GM19455 (cell line): ENCODE results near the gene POLR1C.
"Not testable (repeated sequence)": the region's sequence is repeated elsewhere in the genome, so short reads cannot be mapped to it uniquely, and the experiment has no call there.

Source experiments
- ATAC-seq: cut with Tn5 transposase; IDR thresholded peaks from one replicate; pipeline ENCODE4 v1.9.1; 2021; ENCODE audit not compliant: unreplicated experiment

Gene POLR1C

DNA sequence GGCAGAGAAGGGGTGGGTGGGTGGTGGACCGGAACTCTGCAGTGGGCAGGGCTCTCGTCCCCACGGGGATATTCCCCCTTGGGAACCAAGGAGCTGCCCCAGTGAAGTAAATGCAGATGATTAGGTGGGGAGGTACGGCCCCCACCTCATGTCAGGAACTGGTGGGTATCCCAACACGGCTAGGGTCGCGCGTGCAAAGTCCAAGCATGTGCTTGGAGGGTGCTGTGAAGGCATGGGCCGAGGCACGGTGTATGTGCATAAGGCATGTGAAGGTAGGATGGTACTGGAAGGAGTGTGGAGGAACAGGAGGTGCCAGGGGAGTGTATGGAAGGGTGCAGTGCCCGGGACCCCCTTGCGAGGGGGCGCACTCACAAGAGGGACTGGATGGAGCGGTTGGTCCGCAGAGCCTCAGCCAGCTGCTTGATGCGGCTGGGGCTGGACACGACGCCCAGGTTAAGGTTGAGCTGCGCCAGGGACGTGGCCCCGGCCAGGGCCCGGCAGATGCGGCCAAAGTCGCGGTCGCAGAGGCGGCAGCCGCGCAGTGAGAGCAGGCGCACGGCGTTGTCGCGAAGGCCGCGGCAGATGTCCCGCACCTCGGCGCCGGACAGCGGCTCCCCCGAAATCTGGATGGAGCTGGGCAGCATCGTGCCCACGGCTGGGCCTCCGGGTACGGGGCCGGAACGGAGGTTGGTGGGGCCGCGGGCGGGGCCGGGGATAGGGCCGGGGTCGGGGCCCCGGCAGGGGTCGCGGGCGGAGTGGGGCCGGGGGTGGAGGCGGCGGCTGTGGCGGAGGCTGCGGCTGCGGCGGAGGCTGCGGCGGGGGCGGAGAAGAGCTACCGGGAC, 7.5 kb upstream of the POLR1C start:
- peak; percentile 11 for ATAC-seq

DNA sequence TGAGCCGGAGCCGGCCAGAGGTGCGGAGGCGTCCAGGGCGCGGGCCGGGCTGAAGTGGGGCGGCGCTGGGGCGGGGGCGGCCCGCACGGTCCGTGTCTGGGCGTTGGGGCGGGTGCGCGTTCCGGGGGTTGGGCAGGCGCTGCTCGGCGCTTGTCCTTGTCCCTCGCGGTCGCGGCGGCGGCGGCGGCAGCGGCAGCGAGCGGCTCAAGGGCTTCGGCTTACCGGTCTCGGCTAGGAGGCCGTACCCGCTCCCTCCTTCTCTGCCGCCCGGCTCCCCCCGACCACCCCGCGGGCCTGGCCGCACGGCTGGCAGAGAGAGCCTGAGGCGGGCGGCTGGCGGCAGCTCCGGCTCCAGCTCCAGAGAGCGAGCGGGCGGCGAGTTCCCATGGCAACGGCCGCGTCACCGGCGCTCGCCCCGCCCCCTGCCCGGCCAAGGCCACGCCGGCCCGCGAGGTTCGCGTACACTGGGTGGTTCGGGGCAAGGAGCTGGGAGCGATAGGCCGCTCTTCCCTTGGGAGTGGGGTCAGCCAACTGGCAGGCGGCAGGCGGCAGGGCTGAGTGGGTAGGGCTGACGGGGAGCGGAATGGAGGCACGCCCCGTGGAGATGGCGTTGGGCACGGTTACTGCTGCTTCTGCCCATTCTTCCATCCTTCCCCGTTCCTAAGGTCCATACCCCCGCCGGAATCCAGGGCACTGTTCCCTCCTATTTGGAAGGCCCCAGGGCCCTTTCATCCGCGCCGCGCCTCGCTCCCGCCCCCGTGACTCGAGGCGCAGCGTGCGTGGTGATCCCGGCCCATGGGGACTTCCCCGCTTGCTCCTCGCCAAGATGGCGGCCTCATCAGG, 6.7 kb upstream of the POLR1C start, which contains the start of gene LRRC73:
LRRC73 (minus strand) TSS at position 363 of the 843 bp plus-strand sequence. CDS start 561 bp downstream, outside the sequence.
- peak; percentile 54 for ATAC-seq

DNA sequence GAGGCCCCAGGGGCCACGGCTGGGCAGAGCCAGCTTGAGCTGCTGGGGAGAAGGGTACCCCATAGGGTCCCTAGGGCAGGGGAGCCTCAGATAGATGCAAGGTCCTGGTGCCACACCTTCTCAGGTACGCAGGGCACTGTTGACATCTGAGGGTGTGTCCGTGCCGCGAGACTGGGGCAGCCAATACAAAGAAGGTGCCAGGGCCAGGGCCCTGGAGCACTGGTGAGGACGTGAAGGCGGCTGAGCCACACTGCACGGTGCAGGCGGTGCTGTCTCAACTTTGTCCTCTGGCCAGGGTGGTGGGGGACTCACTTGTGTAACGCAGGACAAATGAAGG, 6.1 kb upstream of the POLR1C start:
- no peak for ATAC-seq

DNA sequence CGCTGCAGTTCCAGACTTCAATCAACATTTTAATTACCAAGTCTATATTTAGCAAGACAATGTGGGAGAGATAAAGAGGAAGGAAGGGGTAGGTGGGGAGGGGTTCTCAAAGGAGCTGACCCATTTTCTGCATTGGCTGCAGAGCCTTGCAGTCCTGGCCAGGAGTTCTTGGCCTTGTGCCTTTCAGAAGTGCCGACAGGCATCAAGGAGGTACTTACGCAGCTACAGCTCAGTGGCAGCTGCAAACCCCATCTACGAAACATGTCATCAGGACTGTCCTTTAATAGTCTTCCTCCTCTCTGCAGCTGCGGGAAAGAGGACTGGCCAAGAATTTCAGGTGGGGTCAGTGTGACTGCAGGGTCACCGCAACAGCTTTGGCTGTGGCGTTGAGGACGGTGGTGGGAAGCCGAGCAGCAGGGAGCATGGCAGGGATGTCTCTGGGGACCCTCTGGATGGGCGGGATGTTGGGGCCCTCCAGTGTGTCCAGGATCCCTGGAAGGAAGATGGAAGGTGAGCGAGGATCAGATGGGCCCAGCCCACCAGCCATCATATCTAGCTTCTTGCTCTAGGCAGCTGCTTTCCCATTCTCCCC, 5.0 kb upstream of the POLR1C start:
- no peak for ATAC-seq

DNA sequence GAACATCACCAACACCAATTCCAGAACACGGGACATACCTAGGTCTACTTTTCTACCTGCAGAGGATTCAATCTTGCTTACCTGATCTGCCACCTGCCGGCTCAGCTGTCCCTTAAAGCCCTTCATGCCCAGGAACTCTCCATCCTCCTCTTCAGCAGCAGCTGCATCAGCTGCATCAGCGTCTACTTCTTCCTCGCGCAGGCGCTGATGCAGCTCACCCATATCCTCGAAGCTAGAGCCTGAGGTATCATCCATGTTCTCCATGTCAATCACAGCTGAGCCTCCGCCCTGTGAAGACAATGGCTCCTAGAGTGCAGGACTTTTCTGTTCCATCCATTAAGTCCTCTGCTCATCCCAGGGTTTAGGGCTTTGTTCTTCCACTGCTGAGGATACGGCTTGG, 1.1 kb upstream of the POLR1C start:
- no peak for ATAC-seq

DNA sequence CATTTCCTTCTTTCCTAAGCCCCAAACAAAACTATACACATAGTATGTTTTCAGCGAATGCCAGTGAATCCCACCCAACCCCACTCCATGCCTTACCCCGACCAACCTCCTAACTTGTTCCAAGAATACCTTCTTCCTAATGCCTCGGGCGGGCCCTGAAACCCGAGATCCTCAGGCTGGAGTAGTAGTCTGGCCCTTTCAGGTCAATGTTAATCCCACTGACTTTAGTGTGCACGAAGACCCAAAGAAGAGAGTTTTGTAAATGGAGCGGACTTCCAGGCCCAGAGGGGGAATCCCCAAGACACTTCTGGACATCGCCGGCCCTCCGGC, 557 bp upstream of the POLR1C start:
- no peak for ATAC-seq

DNA sequence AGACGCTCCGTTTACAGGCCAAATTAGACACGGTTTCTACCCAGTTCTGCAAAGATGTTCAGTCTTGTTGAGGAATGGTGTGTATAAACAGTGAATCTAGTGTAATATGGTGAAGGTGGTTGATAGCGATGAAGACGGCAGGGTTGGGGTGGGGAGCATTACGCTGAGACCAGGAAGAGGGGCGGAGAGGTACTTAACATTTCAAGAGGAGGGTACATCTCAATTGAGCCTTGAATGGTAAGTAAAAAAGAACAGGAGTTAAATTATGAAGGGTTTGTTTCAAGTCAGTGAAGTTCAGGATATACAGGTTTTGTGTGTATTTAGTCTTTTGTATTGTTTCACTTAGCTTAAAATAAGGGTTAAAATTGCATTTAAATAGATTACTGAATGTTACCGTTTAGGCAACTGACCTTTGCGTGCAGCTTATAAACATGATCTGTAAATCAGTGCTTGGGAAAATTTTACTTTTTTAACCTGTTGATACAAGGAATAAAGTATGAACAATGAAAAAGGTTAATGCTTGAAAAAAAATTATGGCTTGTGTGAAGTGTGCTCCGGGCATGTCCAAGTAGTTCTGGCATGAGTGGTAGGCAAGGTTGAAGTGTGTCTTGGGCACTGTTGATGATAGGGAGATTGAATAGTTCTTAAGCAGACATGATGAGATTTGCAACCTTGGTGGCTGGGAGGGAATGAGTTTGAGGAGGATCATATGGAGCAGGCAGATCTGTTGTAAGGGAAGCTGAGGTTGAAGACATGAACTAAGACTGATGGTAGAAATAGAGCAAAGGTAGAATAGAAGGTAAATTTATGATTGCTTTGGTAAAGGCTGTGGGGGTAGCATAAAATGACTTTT, 842 bp downstream of the POLR1C start:
- no peak for ATAC-seq

DNA sequence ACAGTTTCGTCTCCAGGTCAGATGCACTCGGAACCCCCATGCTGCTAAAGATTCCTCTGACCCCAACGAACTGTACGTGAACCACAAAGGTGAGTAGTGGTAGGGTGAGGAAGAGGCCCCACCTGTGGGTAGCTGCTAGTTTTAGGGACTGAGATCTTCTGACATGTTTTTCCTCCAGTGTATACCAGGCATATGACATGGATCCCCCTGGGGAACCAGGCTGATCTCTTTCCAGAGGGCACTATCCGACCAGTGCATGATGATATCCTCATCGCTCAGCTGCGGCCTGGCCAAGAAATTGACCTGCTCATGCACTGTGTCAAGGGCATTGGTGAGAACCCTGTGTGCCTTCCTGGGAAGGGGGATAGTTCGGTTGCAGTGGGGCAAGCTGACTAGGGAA, 3.2 kb downstream of the POLR1C start:
- ATAC-seq = no peak

DNA sequence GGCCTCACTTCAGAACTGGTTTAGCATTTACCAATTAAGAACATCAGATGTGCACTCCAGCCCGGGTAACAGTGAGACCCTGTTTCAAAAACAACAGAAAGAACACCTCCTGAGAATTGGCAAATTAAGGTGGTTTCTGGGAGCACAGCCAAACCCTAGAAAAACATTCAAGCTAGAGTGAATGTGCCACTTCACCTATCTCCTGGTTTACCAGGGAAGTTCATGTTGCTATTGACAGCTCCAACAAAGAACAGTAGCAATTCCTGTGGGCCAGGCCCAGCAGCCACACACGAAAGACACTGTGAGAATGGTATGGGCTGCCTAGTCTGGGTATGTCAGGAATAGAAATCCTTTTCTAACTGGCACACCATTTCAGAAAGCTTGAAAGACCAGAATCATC, 4.9 kb downstream of the POLR1C start:
- no peak for ATAC-seq

DNA sequence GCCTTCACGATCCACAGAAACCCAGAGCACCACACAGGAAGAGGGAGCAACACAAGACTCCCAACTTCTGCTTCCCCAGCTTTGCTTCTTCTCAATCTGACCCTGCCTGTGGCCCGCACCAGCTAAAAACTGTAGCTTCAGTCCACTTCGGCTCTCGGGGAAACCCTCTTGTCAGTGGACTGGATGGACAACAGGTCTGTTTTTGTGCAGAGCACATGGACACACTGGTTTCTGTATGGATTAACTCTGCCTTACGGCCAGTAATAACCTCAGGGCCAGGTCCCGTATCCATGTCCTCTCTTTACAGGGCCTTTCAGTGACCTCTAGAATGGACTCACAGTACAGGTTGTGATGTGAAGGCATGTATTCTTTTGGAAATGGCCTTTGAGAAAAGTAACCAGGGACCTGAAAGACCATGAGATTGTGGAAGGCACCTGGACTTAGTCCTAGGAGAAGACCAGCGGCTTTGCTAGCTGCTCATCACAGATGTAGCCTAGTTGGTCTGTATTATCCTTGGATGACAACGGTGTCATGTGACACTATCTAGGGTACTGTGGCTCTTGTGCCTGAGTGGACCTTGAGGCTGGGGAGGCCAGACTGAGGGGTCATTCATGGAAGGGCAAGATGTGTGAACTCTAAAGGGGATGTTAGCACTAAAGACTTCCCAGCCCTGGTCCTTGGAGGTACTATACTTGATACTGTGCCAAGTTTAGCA, 5.8 kb downstream of the POLR1C start:
- no peak for ATAC-seq

DNA sequence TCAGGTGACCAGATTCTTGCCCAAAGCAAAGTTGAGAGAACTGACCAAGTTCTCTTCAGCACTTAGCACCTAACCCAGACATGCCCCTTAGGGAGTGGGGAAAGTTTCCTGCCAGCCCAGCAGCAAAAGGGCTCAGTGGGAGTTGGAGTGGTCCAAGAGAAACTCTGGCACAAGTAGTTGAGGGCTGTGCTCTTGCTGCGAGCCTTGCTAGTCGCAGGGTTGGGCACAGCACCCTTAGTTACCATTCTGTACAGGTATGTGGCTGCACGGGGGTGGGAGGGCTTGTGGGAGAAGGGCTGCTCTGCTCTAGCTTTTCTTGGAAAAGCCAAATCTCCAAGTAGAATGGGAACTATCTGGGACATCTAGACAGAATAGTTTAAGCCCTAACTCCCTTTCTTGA, 6.4 kb downstream of the POLR1C start:
- ATAC-seq = no peak

DNA sequence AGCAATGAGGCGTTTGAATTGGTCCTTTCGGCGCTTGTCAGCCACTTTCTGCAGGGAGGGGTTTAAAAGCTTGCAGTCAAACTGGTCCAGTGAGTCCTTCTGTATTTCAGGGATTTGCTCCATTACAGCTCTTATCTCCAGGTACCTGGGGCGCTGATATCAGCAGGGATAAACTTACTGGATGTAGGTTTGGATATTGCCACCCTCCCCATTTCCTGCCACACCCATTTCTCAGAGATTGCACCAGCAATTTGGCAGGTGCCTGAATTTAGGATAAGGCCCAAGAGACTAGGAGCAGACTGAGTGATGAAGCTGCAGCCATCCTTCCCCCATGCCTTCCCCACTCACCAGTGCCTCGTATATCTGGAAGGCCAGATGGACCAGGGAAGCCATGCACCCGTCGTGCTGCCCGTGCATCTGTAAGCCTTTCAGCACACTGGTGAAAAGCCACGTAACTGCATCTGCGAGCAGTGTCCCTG, 7.6 kb downstream of the POLR1C start:
- ATAC-seq = no peak

DNA sequence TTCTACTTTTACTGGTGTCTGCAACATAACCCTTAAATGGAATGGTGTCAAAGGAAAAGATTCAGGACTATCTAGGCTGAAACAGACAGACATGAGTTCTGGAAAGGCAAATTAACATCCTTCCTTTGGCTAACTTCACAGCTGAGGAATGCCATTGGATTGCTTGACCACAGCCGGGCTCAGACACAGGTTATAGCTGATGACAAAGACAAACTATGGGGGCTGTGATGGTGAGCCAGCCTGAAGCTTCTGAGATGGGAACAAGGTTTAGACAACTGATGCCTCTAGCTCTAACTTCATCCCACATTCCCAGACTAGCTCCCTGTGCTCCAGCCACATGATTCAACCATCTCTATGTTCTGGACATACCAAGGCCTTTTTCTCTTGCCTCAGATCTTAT, 15.3 kb downstream of the POLR1C start:
- ATAC-seq = no peak

DNA sequence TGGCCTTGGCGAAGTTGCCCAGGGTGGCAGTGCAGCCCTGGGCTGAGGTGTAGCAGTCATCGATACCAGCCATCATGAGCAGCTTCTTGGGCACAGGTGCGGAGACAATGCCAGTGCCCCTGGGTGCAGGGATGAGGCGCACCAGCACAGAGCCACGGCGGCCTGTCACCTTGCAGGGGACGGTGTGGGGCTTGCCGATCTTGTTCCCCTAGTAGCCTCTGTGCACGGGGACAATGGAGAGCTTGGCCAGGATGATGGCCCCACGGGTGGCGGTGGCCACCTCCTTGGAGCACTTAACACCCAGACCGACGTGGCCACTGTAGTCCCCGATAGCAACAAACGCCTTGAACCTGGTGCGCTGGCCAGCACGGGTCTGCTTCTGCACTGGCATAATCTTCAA, 22.1 kb downstream of the POLR1C start:
- ATAC-seq = not testable (repeated sequence)

DNA sequence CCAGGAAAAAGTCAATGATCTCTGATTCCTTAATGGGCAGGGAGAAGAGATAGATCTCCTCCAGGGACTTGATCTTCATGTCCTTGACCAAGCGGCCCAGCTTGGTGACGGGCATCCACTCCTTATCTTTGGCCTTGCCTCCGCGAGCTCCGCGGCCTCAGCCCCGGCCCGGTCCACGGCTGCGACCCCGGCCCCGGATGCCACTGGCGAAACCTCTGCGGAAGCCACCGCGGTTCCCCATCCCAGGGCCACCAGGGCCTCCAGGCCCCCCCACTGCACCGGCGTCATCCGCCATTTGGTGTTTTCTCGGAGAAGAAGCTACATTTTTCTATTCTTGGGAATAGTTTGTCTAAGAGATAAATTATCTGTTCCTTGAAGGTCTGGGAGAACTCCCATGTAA, 22.5 kb downstream of the POLR1C start:
- ATAC-seq = not testable (repeated sequence)

DNA sequence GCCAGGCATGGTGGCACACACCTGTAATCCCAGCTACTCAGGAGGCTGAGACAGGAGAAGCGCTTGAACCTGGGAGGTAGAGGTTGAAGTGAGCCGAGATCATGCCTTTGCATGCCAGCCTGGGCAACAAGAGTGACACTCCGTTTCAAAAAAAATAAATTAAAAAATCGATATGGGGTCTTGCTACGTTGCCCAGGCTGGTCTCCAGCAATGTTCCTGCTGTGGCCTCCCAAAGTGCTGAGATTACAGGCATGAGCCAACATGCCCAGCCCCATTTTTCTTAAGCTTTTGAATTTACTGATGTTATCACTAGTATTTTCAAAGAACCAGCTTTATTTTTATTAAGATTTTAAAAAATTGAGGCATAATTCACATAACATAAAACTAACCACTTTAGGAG, 23.6 kb downstream of the POLR1C start:
- no peak for ATAC-seq

DNA sequence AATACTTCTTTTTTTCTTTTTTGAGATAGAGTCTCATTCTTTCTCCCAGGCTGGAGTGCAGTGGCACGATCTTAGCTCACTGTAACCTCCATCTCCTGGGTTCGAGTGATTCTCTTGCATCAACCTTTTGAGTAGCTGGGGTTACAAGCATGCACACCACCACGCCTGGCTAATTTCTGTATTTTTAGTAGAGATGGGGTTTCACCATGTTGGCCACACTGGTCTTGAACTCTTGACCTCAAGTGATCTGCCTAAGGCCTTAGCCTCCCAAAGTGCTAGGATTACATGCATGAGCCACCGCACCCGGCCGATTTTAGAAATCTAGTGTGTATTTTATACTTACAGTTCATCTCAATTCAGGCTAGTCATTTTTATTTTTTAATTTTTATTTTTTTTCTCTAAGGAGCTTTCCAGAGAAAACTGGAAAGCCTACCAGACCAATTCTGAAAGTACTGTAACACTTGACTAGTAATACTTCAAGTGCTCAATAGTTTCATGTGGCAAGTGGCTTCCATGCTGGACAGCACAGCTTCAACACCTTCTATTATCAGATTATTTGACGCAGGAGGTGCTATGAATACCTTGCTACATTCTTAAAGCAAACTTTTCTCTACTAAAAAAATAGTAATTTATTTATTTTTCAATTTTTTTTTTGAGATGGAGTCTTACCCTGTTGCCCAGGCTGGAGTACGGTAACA, 25.0 kb downstream of the POLR1C start:
- no peak for ATAC-seq

DNA sequence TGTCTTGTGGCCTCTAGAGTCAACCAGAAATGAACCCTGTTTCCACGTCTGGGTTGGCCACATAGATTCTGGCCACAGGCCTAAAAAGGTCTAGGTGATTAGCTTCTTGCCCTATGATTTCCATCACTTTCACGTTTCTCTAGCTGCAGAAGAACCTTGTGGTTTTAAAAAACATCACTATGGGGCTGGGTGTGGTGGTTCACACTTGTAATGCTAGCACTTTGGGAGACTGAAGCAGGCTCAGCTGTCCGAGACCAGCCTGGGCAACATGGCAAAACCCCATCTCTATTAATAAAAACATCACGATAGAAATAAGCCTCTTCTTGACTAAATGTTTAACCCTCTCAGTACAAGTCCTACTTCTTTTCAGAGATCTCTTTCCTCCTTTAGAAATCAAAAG, 27.6 kb downstream of the POLR1C start:
- no peak for ATAC-seq

DNA sequence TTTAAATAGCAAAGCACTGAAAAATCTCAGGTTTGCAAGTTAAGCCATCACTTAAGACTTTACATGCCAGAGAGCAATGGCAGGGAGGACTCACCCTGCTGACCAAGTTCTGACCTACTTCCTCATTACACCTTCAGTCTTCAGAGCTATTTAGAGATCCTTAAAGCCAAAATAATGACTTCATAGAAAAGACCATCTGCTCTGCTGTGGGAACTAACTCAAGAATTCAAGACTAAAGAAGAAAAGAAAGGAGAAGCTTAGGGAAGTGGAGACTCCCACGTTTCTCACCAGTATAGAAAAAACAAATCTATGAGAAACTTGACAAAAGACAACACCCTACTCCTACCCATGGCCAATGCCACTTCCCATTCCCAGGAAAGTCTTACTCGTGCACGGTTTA, 30.3 kb downstream of the POLR1C start:
- ATAC-seq = no peak

DNA sequence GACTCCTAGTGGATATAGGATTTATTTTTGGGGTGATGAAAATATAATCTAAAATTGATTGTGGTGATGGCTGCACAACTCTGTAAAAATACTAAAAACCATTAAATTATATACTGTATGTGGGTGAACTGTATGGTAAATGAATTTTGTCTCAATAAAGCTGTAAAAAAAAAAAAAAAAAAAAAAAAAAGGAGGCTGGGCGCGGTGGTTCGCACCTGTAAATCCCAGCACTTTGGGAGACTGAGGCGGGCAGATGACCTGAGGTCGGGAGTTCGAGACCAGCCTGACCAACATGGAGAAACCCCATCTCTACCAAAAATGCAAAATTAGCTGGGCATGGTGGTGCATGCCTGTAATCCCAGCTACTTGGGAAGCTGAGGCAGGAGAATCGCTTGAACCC, 40.7 kb downstream of the POLR1C start:
- not testable (repeated sequence) for ATAC-seq
